ENCODE results near the gene ERP44. TPM values are rescaled to one million over a fixed set of nuclear protein-coding genes. Genes with fewer than 3 reads are reported as not detected.

The ERP44 gene
- 12.7 and 20.2 TPM in 2 replicates for total RNA-seq

DNA sequence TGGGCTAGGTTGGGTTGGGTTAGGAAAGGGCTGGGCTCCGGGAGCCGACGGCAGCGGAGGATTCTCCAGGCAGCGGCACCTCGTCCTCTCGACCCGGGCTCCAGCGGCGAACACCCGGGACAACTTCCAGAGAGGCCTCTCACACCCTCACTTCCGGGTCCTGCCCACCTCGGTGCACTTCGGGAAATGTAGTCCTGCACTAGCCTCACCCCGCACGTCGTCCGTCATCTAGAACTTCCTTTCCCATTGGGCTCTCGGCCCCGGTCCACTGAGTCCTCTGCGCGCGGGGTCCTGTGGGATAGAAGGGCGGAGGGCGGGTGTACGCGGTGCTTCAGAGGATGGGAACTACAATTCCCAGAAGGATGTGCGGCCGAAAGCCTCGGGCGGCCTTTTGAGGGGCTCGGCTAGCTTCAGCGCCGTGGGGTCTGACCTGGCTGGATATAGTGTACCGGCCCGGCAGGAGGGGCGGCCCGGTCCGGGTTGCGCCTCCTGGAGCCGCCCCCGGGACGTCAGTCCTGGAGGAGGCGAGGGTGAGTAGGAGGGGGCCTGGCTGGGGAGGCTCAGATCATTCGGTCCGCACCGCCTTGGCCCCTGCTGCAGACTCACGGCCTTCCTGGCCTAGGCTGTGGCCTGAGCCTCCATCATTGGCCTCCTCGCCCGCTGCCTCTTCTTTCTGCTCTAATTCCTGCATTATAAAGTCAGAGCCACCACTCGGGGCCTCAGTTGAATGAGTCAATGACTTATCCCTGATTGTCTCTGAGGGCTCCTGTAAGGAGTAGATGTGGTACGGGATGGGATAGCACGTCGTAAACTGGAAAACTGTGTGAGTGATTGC, at the start of gene ERP44, which contains the start of gene INVS:
ERP44 (minus strand) TSS at position 114 of the 835 bp plus-strand sequence. CDS start 160 bp downstream, outside the sequence.
INVS (plus strand) TSS at position 357 of the 835 bp plus-strand sequence. CDS start 5,279 bp downstream, outside the sequence.

Other genes with a start within 250 kb of the ERP44 start
- gene STX17, start 192.3 kb downstream of the ERP44 start, total RNA-seq, result 11.8 and 12.2 TPM in 2 replicates
- gene INVS, start 243 bp upstream of the ERP44 start, total RNA-seq, result 9.5 and 13.5 TPM in 2 replicates

All from myometrial cell (primary cell).